ENCODE results near the gene PLD2. TPM values are rescaled to one million over a fixed set of nuclear protein-coding genes. Genes with fewer than 3 reads are reported as not detected.

The PLD2 gene, protein sequence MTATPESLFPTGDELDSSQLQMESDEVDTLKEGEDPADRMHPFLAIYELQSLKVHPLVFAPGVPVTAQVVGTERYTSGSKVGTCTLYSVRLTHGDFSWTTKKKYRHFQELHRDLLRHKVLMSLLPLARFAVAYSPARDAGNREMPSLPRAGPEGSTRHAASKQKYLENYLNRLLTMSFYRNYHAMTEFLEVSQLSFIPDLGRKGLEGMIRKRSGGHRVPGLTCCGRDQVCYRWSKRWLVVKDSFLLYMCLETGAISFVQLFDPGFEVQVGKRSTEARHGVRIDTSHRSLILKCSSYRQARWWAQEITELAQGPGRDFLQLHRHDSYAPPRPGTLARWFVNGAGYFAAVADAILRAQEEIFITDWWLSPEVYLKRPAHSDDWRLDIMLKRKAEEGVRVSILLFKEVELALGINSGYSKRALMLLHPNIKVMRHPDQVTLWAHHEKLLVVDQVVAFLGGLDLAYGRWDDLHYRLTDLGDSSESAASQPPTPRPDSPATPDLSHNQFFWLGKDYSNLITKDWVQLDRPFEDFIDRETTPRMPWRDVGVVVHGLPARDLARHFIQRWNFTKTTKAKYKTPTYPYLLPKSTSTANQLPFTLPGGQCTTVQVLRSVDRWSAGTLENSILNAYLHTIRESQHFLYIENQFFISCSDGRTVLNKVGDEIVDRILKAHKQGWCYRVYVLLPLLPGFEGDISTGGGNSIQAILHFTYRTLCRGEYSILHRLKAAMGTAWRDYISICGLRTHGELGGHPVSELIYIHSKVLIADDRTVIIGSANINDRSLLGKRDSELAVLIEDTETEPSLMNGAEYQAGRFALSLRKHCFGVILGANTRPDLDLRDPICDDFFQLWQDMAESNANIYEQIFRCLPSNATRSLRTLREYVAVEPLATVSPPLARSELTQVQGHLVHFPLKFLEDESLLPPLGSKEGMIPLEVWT
- total RNA-seq (2022; extraction: Qiagen RNA extraction): 16.1 to 28.8 TPM (median 21.3 TPM) in 5 replicates

GRCh38 chr17:4806777-4807604 lies at the start of gene PLD2:
Gene PLD2 (plus strand): TSS chr17:4807152. CDS start chr17:4807773, 621 bp downstream.

DNA sequence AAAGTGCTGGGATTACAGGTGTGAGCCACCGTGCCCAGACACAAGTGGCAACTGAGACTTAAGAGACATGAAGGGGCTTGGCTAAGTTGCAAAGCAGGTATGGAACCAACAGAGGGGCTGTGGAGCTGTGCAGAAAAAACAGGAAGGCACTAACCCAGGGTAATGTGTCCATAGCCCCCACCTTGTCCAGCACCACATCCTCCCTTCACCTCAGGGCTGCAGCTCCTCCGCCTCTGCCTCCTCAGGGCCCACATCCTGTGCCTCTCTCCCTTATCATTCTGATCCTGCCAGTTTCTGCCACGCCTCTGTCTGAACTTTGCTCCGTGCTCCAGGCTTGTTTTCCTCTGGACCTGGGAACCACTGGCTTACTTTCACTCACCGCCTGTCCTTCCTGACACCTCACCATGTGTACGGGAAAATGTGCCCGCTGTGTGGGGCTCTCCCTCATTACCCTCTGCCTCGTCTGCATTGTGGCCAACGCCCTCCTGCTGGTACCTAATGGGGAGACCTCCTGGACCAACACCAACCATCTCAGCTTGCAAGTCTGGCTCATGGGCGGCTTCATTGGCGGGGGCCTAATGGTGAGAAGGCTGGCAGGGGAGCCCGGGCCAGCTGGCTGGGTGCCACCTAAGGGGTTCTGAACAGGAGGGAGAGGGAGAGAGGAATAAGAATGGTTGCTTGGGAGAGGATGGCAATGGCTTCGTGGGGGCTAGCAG lies 35.3 kb upstream of the PLD2 start, which contains the start of gene TM4SF5:
Gene TM4SF5 (plus strand): TSS at position 368 of the 716 bp plus-strand sequence. CDS start 37 bp downstream, at position 405.

GRCh38 chr17:4786106-4786511 lies 20.8 kb upstream of the PLD2 start, which contains the start of gene VMO1:
Gene VMO1 (minus strand): TSS chr17:4786364. CDS start chr17:4786352, 12 bp downstream.

DNA sequence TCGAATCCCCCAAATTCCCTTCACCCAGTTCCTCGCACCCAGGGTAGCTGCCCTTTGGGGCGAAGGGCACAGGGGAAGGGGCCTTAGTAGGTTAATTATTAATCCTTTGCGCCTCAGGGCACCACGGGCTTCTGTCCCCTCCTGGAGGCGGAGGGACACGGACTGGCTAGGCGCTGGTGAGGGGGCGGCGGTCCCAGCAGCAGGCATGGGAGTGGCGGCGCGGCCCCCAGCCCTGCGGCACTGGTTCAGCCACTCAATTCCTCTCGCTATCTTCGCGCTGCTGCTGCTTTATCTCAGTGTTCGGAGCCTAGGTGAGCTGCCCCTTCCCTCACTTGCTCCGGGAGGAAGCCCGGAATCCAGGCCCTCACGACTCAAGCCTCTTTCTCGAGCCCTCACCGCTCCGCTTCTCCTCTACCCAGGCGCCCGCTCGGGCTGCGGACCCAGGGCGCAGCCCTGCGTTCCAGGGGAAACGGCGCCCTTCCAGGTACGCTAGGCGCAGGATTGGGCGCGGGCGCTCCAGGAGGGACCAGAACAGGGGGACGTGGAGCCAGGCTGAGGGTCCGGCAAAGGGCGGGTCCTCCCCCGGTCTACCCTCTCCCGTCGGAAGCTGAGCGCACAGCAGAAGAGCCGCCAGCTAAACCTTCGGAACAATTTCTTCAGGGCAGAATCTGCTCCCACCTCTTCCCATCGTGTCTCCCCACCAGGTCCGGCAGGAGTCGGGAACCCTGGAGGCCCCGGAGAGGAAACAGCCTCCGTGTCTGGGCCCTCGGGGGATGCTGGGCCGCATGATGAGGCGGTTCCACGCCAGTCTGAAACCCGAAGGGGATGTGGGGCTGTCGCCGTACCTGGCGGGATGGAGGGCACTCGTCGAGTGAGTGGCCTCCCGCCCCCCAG lies 17.9 kb upstream of the PLD2 start, which contains the start of gene GLTPD2:
Gene GLTPD2 (plus strand): TSS at position 158 of the 894 bp plus-strand sequence. CDS start 48 bp downstream, at position 206.

GRCh38 chr17:4802228-4802627 lies 4.7 kb upstream of the PLD2 start, which contains the start of gene C17orf114:
Gene C17orf114 (minus strand): TSS chr17:4802328.

DNA sequence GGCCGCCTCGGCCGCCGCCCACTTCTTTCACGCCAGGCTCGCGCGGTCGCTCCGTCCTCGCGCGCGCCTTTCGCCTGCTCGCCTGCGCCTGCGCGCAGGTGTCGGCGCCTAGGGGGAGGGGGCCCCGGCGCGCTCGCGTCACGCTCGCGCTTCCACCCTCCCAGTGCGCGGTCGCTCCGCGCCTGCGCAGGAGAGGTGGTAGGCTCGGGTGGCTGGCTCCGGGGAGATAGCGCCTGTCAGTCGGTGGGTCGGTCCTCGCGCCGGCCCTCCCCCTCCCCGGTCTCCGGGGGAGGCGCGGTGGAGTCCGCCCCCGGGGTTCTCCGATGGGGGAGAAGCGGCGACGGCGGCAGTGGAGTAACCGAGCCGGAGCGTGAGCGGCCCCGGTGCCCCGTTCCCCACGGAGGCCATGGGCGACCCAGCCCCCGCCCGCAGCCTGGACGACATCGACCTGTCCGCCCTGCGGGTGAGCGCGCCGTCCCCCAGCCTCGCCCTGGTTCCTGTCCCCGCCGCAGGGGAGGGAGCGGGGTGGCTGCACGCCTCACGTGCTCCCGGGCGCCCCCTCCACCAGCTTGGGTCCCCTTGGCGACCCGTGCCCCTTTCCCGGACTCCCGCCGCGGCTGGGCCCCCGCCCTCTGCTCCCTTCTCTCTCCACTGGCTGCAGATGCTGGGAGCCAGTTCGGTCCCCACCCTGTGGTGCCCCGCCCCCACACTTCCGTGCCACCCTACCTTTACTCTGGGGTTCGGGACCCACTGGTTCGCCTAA lies 26.4 kb downstream of the PLD2 start, which contains the start of gene MINK1:
Gene MINK1 (plus strand): TSS at position 163 of the 763 bp plus-strand sequence. CDS start 244 bp downstream, at position 407.

Other genes starting within 250 kb of the PLD2 start
- not detected in 5 replicates for gene GGT6, start 246.6 kb upstream of the PLD2 start, total RNA-seq (2022; extraction: Qiagen RNA extraction)
- gene SMTNL2, start 222.6 kb upstream of the PLD2 start, total RNA-seq (2022; extraction: Qiagen RNA extraction): 0.23 to 0.89 TPM (median 0.28 TPM) in 5 replicates
- gene ALOX15, start 165.5 kb upstream of the PLD2 start, total RNA-seq (2022; extraction: Qiagen RNA extraction): 0.07 to 0.24 TPM (median 0.15 TPM) in 5 replicates
- gene PELP1, start 103.0 kb upstream of the PLD2 start, total RNA-seq (2022; extraction: Qiagen RNA extraction): 53.4 to 77.7 TPM (median 76.7 TPM) in 5 replicates
- 46.9 to 68.9 TPM (median 57.2 TPM) in 5 replicates for gene ARRB2, start 96.5 kb upstream of the PLD2 start, total RNA-seq (2022; extraction: Qiagen RNA extraction)
- 36.7 to 41.6 TPM (median 39.5 TPM) in 5 replicates for gene MED11, start 75.7 kb upstream of the PLD2 start, total RNA-seq (2022; extraction: Qiagen RNA extraction)
- gene ZMYND15, start 67.3 kb upstream of the PLD2 start, total RNA-seq (2022; extraction: Qiagen RNA extraction): 0.32 to 0.52 TPM (median 0.40 TPM) in 5 replicates
- 13.7 to 21.8 TPM (median 21.1 TPM) in 5 replicates for gene CXCL16, start 67.2 kb upstream of the PLD2 start, total RNA-seq (2022; extraction: Qiagen RNA extraction)
- gene TM4SF5, start 35.3 kb upstream of the PLD2 start, total RNA-seq (2022; extraction: Qiagen RNA extraction): 0.34 to 1.2 TPM (median 0.66 TPM) in 5 replicates
- gene VMO1, start 20.8 kb upstream of the PLD2 start, total RNA-seq (2022; extraction: Qiagen RNA extraction): 0.81 to 1.2 TPM (median 1.0 TPM) in 5 replicates
- gene GLTPD2, start 18.2 kb upstream of the PLD2 start, total RNA-seq (2022; extraction: Qiagen RNA extraction): not detected in 5 replicates
- 454 to 502 TPM (median 480 TPM) in 5 replicates for gene PSMB6, start 11.0 kb upstream of the PLD2 start, total RNA-seq (2022; extraction: Qiagen RNA extraction)
- gene MINK1, start 26.2 kb downstream of the PLD2 start, total RNA-seq (2022; extraction: Qiagen RNA extraction): 37.4 to 64.7 TPM (median 58.2 TPM) in 5 replicates
- gene C17orf107, start 92.4 kb downstream of the PLD2 start, total RNA-seq (2022; extraction: Qiagen RNA extraction): 0.26 to 0.39 TPM (median 0.28 TPM) in 5 replicates
- gene CHRNE, start 95.9 kb downstream of the PLD2 start, total RNA-seq (2022; extraction: Qiagen RNA extraction): 0.05 to 0.25 TPM (median 0.06 TPM) in 3 of 5 replicates, not detected in the others
- gene GP1BA, start 125.1 kb downstream of the PLD2 start, total RNA-seq (2022; extraction: Qiagen RNA extraction): not detected in 5 replicates
- gene SLC25A11, start 132.9 kb downstream of the PLD2 start, total RNA-seq (2022; extraction: Qiagen RNA extraction): 45.9 to 69.3 TPM (median 67.6 TPM) in 5 replicates
- gene RNF167, start 133.1 kb downstream of the PLD2 start, total RNA-seq (2022; extraction: Qiagen RNA extraction): 86.7 to 163 TPM (median 139 TPM) in 5 replicates
- 2,234 to 3,252 TPM (median 3,174 TPM) in 5 replicates for gene PFN1, start 141.4 kb downstream of the PLD2 start, total RNA-seq (2022; extraction: Qiagen RNA extraction)
- 39.2 to 50.6 TPM (median 42.0 TPM) in 5 replicates for gene ENO3, start 144.0 kb downstream of the PLD2 start, total RNA-seq (2022; extraction: Qiagen RNA extraction)
- gene SPAG7, start 160.7 kb downstream of the PLD2 start, total RNA-seq (2022; extraction: Qiagen RNA extraction): 66.7 to 87.0 TPM (median 69.4 TPM) in 5 replicates
- 19.4 to 41.9 TPM (median 36.7 TPM) in 5 replicates for gene CAMTA2, start 180.5 kb downstream of the PLD2 start, total RNA-seq (2022; extraction: Qiagen RNA extraction)
- gene INCA1, start 190.4 kb downstream of the PLD2 start, total RNA-seq (2022; extraction: Qiagen RNA extraction): 1.0 to 1.9 TPM (median 1.5 TPM) in 5 replicates
- 108 to 141 TPM (median 136 TPM) in 5 replicates for gene KIF1C, start 190.8 kb downstream of the PLD2 start, total RNA-seq (2022; extraction: Qiagen RNA extraction)
- 0.34 to 1.0 TPM (median 0.65 TPM) in 5 replicates for gene SLC52A1, start 228.3 kb downstream of the PLD2 start, total RNA-seq (2022; extraction: Qiagen RNA extraction)

All from A549 treated with dexamethasone at 1 μM for 4 hours (cell line).